ENCODE measurements around the gene ZNF618.

Gene ZNF618

GRCh38 chr9:113958556-113958955 is 82.4 kb downstream of the ZNF618 start:
- no peaks in the 10 kb centered on the region for H4K20me1 ChIP-seq (ENCODE audit: control insufficient read depth, insufficient read depth, low read depth, low read length)

GRCh38 chr9:113960768-113961167 is 84.7 kb downstream of the ZNF618 start:
- 0 out of 2 replicates have a peak, but pooled peaks cover 3% of the 10 kb centered on the region for H3K27me3 ChIP-seq (ENCODE audit: control insufficient read depth, low read length)
- no peak overlapping the region for H3K4me2 ChIP-seq (ENCODE audit: low read length)
- no peaks in the 10 kb centered on the region for H3K36me3 ChIP-seq (ENCODE audit: control insufficient read depth, low read length)

More at GRCh38 chr9:113958556-113958955, 82.4 kb downstream of the ZNF618 start:
- Histone ChIP-seq H3K4me2 (ENCODE audit: low read length) (no peak overlapping the region), H3K4me3 (ENCODE audit: low read length) (no peak overlapping the region), H3K36me3 (ENCODE audit: control insufficient read depth, low read length) (no peaks in the 10 kb centered on the region), H3F3A (ENCODE audit: control insufficient read depth, insufficient read depth) (no peaks in the 10 kb centered on the region), H3K79me2 (ENCODE audit: control insufficient read depth, low read length) (no peaks in the 10 kb centered on the region), H3K9me3 (ENCODE audit: control insufficient read depth, insufficient read depth, low read length) (no peaks in the 10 kb centered on the region), H3K27ac (ENCODE audit: low read depth, low read length) (no peak overlapping the region), H3K9me2 (replicated peaks; ENCODE audit: control insufficient read depth, low read length) (no peaks in the 10 kb centered on the region), H3K27me3 (ENCODE audit: control insufficient read depth, low read length) (peaks cover 8% of the 10 kb centered on the region; the same call in 1 of the 2 replicates), H3K4me1 (ENCODE audit: control insufficient read depth, low read length) (no peaks in the 10 kb centered on the region)
- TF ChIP-seq CTCF (IDR thresholded peaks at IDR 0.05; ENCODE audit: low read depth, low read length, poor library complexity, severe bottlenecking) (no peak), EZH2phosphoT487 (IDR thresholded peaks at IDR 0.05; ENCODE audit: borderline replicate concordance, low read length) (no peak)

GRCh38 chr9:113962396-113962795 is 86.3 kb downstream of the ZNF618 start:
- no peak overlapping the region for H3K4me3 ChIP-seq (ENCODE audit: low read length)
- no peaks in the 10 kb centered on the region; the same call in 1 of the 2 replicates for H4K20me1 ChIP-seq (ENCODE audit: control insufficient read depth, insufficient read depth, low read depth, low read length)
- H3K9me2 ChIP-seq (replicated peaks; ENCODE audit: control insufficient read depth, low read length): no peaks in the 10 kb centered on the region
- H3K4me2 ChIP-seq (ENCODE audit: low read length): no peak overlapping the region
- no peaks in the 10 kb centered on the region for H3K79me2 ChIP-seq (ENCODE audit: control insufficient read depth, low read length)
- H3K36me3 ChIP-seq (ENCODE audit: control insufficient read depth, low read length): no peaks in the 10 kb centered on the region
- 0 out of 2 replicates have a peak, but pooled peaks cover 3% of the 10 kb centered on the region for H3K27me3 ChIP-seq (ENCODE audit: control insufficient read depth, low read length)
- TF ChIP-seq EZH2phosphoT487 (IDR thresholded peaks at IDR 0.05; ENCODE audit: borderline replicate concordance, low read length): no peak
- TF ChIP-seq CTCF (IDR thresholded peaks at IDR 0.05; ENCODE audit: low read depth, low read length, poor library complexity, severe bottlenecking): no peak
- H3K4me1 ChIP-seq (ENCODE audit: control insufficient read depth, low read length): no peaks in the 10 kb centered on the region
- no peaks in the 10 kb centered on the region for H3K9me3 ChIP-seq (ENCODE audit: control insufficient read depth, insufficient read depth, low read length)
- no peak overlapping the region for H3K27ac ChIP-seq (ENCODE audit: low read depth, low read length)
- no peaks in the 10 kb centered on the region for H3F3A ChIP-seq (ENCODE audit: control insufficient read depth, insufficient read depth)

More at GRCh38 chr9:113960768-113961167, 84.7 kb downstream of the ZNF618 start:
- Histone ChIP-seq H3F3A (ENCODE audit: control insufficient read depth, insufficient read depth) (no peaks in the 10 kb centered on the region), H3K27ac (ENCODE audit: low read depth, low read length) (no peak overlapping the region), H3K79me2 (ENCODE audit: control insufficient read depth, low read length) (no peaks in the 10 kb centered on the region), H3K9me3 (ENCODE audit: control insufficient read depth, insufficient read depth, low read length) (no peaks in the 10 kb centered on the region), H3K4me1 (ENCODE audit: control insufficient read depth, low read length) (no peaks in the 10 kb centered on the region), H3K4me3 (ENCODE audit: low read length) (no peak overlapping the region), H4K20me1 (ENCODE audit: control insufficient read depth, insufficient read depth, low read depth, low read length) (no peaks in the 10 kb centered on the region), H3K9me2 (replicated peaks; ENCODE audit: control insufficient read depth, low read length) (no peaks in the 10 kb centered on the region)
- TF ChIP-seq CTCF (IDR thresholded peaks at IDR 0.05; ENCODE audit: low read depth, low read length, poor library complexity, severe bottlenecking): no peak
- TF ChIP-seq EZH2phosphoT487 (IDR thresholded peaks at IDR 0.05; ENCODE audit: borderline replicate concordance, low read length): no peak
